ENCODE data around the gene SYCN. TPM values are rescaled to one million over a fixed set of nuclear protein-coding genes. Genes with fewer than 3 reads are reported as not detected.

SYCN gene
- total and polyA plus RNA-seq, 2 of the 13 experiments (the other 11 are each of a cell fraction or from before 2014, with no cell fraction given): not detected

GRCh38 chr19:39164289-39164688, 39.8 kb downstream of the SYCN start (continued):
- TF ChIP-seq ZNF687 (CRISPR knock-in tag; IDR thresholded peaks at IDR 0.05) (no peak), ZBTB2 (CRISPR knock-in tag; IDR thresholded peaks at IDR 0.05; ENCODE audit: low read depth) (no peak), DMTF1 (CRISPR knock-in tag; IDR thresholded peaks at IDR 0.05) (no peak), ELF3 (CRISPR knock-in tag; IDR thresholded peaks at IDR 0.05) (no peak), TFE3 (CRISPR knock-in tag; IDR thresholded peaks at IDR 0.05) (no peak), ZNF18 (CRISPR knock-in tag; IDR thresholded peaks at IDR 0.05; ENCODE audit: insufficient replicate concordance) (no peak), TAF15 (IDR thresholded peaks at IDR 0.05; ENCODE audit: low read depth, low read length, poor library complexity, severe bottlenecking) (no peak), CEBPG (CRISPR knock-in tag; IDR thresholded peaks at IDR 0.05) (no peak)
